WTC11 (cell line): Measurements from ENCODE around the gene PUSL1.

Source experiments
- CREB1 ChIP-seq: sonication (generic); formaldehyde crosslinking; IDR thresholded peaks from 2 replicates; pipeline ENCODE4 v1.8.0; 2023; ENCODE audit warnings: mild to moderate bottlenecking, missing genetic modification reagents
- CTCF ChIP-seq: fragments of 200-600 bp; IDR thresholded peaks from 2 replicates; pipeline ENCODE4 v1.8.0; 2022; ENCODE audit warnings: antibody characterized with exemption
- ETV6 ChIP-seq: sonication (generic); formaldehyde crosslinking; IDR thresholded peaks from 2 replicates; pipeline ENCODE4 v1.8.1; 2022; ENCODE audit warnings: mild to moderate bottlenecking, missing genetic modification reagents
- IRF1 ChIP-seq: sonication (generic); formaldehyde crosslinking; IDR thresholded peaks from 2 replicates; pipeline ENCODE4 v1.8.0; 2023; ENCODE audit warnings: missing genetic modification reagents
- NR2C2 ChIP-seq: sonication (generic); formaldehyde crosslinking; IDR thresholded peaks from 2 replicates; pipeline ENCODE4 v1.8.0; 2022; ENCODE audit warnings: mild to moderate bottlenecking, missing genetic modification reagents
- NR3C1 ChIP-seq: sonication (generic); formaldehyde crosslinking; conservative IDR thresholded peaks from 2 replicates; pipeline ENCODE4 v1.8.1; 2023; ENCODE audit warnings: low read depth, mild to moderate bottlenecking, missing genetic modification reagents
- TF ChIP-seq, protein P1 (sequence below): sonication (generic); formaldehyde crosslinking; conservative IDR thresholded peaks from 2 replicates; pipeline ENCODE4 v1.8.1; 2023; ENCODE audit warnings: mild to moderate bottlenecking, low read depth, missing genetic modification reagents, moderate library complexity
- TF ChIP-seq, protein P2 (sequence below): sonication (generic); formaldehyde crosslinking; IDR thresholded peaks from 2 replicates; pipeline ENCODE4 v1.8.1; 2022; ENCODE audit warnings: missing genetic modification reagents, borderline replicate concordance
- TF ChIP-seq, protein P3 (sequence below): sonication (generic); formaldehyde crosslinking; IDR thresholded peaks from 2 replicates; pipeline ENCODE4 v1.8.1; 2022; ENCODE audit warnings: low read depth, mild to moderate bottlenecking, moderate library complexity, missing genetic modification reagents, borderline replicate concordance
- TF ChIP-seq, protein P4 (sequence below): sonication (generic); formaldehyde crosslinking; IDR thresholded peaks from 2 replicates; pipeline ENCODE4 v1.8.0; 2023; ENCODE audit warnings: mild to moderate bottlenecking, missing genetic modification reagents

GRCh38 chr1:1341549-1342021 is 33.2 kb downstream of the PUSL1 start:
- TF ChIP-seq, protein P1, sequence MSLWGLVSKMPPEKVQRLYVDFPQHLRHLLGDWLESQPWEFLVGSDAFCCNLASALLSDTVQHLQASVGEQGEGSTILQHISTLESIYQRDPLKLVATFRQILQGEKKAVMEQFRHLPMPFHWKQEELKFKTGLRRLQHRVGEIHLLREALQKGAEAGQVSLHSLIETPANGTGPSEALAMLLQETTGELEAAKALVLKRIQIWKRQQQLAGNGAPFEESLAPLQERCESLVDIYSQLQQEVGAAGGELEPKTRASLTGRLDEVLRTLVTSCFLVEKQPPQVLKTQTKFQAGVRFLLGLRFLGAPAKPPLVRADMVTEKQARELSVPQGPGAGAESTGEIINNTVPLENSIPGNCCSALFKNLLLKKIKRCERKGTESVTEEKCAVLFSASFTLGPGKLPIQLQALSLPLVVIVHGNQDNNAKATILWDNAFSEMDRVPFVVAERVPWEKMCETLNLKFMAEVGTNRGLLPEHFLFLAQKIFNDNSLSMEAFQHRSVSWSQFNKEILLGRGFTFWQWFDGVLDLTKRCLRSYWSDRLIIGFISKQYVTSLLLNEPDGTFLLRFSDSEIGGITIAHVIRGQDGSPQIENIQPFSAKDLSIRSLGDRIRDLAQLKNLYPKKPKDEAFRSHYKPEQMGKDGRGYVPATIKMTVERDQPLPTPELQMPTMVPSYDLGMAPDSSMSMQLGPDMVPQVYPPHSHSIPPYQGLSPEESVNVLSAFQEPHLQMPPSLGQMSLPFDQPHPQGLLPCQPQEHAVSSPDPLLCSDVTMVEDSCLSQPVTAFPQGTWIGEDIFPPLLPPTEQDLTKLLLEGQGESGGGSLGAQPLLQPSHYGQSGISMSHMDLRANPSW (CRISPR knock-in tag): no peak
- TF ChIP-seq CREB1 (CRISPR knock-in tag) (no peak), CTCF (no peak), NR2C2 (no peak), NR3C1 (no peak), IRF1 (CRISPR knock-in tag) (no peak), ETV6 (CRISPR knock-in tag) (no peak)
- TF ChIP-seq, protein P2, sequence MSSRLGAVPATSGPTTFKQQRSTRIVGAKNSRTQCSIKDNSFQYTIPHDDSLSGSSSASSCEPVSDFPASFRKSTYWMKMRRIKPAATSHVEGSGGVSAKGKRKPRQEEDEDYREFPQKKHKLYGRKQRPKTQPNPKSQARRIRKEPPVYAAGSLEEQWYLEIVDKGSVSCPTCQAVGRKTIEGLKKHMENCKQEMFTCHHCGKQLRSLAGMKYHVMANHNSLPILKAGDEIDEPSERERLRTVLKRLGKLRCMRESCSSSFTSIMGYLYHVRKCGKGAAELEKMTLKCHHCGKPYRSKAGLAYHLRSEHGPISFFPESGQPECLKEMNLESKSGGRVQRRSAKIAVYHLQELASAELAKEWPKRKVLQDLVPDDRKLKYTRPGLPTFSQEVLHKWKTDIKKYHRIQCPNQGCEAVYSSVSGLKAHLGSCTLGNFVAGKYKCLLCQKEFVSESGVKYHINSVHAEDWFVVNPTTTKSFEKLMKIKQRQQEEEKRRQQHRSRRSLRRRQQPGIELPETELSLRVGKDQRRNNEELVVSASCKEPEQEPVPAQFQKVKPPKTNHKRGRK (CRISPR knock-in tag): no peak
- TF ChIP-seq, protein P3, sequence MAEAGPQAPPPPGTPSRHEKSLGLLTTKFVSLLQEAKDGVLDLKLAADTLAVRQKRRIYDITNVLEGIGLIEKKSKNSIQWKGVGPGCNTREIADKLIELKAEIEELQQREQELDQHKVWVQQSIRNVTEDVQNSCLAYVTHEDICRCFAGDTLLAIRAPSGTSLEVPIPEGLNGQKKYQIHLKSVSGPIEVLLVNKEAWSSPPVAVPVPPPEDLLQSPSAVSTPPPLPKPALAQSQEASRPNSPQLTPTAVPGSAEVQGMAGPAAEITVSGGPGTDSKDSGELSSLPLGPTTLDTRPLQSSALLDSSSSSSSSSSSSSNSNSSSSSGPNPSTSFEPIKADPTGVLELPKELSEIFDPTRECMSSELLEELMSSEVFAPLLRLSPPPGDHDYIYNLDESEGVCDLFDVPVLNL (CRISPR knock-in tag): no peak
- TF ChIP-seq, protein P4, sequence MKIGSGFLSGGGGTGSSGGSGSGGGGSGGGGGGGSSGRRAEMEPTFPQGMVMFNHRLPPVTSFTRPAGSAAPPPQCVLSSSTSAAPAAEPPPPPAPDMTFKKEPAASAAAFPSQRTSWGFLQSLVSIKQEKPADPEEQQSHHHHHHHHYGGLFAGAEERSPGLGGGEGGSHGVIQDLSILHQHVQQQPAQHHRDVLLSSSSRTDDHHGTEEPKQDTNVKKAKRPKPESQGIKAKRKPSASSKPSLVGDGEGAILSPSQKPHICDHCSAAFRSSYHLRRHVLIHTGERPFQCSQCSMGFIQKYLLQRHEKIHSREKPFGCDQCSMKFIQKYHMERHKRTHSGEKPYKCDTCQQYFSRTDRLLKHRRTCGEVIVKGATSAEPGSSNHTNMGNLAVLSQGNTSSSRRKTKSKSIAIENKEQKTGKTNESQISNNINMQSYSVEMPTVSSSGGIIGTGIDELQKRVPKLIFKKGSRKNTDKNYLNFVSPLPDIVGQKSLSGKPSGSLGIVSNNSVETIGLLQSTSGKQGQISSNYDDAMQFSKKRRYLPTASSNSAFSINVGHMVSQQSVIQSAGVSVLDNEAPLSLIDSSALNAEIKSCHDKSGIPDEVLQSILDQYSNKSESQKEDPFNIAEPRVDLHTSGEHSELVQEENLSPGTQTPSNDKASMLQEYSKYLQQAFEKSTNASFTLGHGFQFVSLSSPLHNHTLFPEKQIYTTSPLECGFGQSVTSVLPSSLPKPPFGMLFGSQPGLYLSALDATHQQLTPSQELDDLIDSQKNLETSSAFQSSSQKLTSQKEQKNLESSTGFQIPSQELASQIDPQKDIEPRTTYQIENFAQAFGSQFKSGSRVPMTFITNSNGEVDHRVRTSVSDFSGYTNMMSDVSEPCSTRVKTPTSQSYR (CRISPR knock-in tag): no peak
